ENCODE measurements around the gene C16orf90.
"Not testable (repeated sequence)": the region's sequence is repeated elsewhere in the genome, so short reads cannot be mapped to it uniquely, and the experiment has no call there.

C16orf90 gene

GRCh38 chr16:3482659-3483241, 12.5 kb downstream of the C16orf90 start:
- no peak for DNase-seq

- DNase-seq = no peak
Measured at GRCh38 chr16:3481696-3482658, 13.3 kb downstream of the C16orf90 start.

GRCh38 chr16:3480901-3481695, 14.2 kb downstream of the C16orf90 start:
- DNase-seq = no peak

- DNase-seq = no peak
Measured at GRCh38 chr16:3479654-3480216, 15.6 kb downstream of the C16orf90 start.

- DNase-seq = no peak
Measured at GRCh38 chr16:3478242-3478925, 16.9 kb downstream of the C16orf90 start.

GRCh38 chr16:3476409-3476808, 18.9 kb downstream of the C16orf90 start:
- no peak for DNase-seq

- DNase-seq = no peak
Measured at GRCh38 chr16:3475604-3476375, 19.5 kb downstream of the C16orf90 start.

- DNase-seq = not testable (repeated sequence)
Measured at GRCh38 chr16:3474870-3475269, 20.4 kb downstream of the C16orf90 start.

- no peak for DNase-seq
Measured at GRCh38 chr16:3474136-3474779, 21.0 kb downstream of the C16orf90 start.

GRCh38 chr16:3473596-3473943, 21.7 kb downstream of the C16orf90 start:
- not testable (repeated sequence) for DNase-seq

- no peak for DNase-seq
Measured at GRCh38 chr16:3472878-3473595, 22.3 kb downstream of the C16orf90 start.

GRCh38 chr16:3471518-3472176, 23.6 kb downstream of the C16orf90 start:
- no peak for DNase-seq

GRCh38 chr16:3470723-3471122, 24.6 kb downstream of the C16orf90 start:
- DNase-seq = no peak

- DNase-seq = no peak
Measured at GRCh38 chr16:3469736-3470135, 25.6 kb downstream of the C16orf90 start.

- no peak for DNase-seq
Measured at GRCh38 chr16:3468501-3468900, 26.8 kb downstream of the C16orf90 start.

- DNase-seq = no peak
Measured at GRCh38 chr16:3467921-3468320, 27.4 kb downstream of the C16orf90 start.

- DNase-seq = no peak
Measured at GRCh38 chr16:3467182-3467581, 28.1 kb downstream of the C16orf90 start.

- no peak for DNase-seq
Measured at GRCh38 chr16:3465911-3466584, 29.2 kb downstream of the C16orf90 start.

- DNase-seq = no peak
Measured at GRCh38 chr16:3465301-3465700, 30.0 kb downstream of the C16orf90 start.

Measured in NCI-H187 (cell line).